EH (cell line): ENCODE results near the gene TPD52L2.

ENCODE experiments used
- DNase-seq: peaks from one replicate; pipeline ENCODE4 v3.0.0-alpha.2; 2015; ENCODE audit warnings: low read depth

TPD52L2 gene

GRCh38 chr20:63932606-63933160 lies 67.6 kb downstream of the TPD52L2 start:
- no peak for DNase-seq

- no peak for DNase-seq
Observed at GRCh38 chr20:63933646-63934045, 68.6 kb downstream of the TPD52L2 start.

GRCh38 chr20:63934271-63935068 lies 69.4 kb downstream of the TPD52L2 start:
- DNase-seq, result no peak

GRCh38 chr20:63935447-63935846 lies 70.4 kb downstream of the TPD52L2 start:
- no peak for DNase-seq

GRCh38 chr20:63937596-63937995 lies 72.5 kb downstream of the TPD52L2 start:
- DNase-seq, result no peak

- DNase-seq, result no peak
Observed at GRCh38 chr20:63939061-63939935, 74.2 kb downstream of the TPD52L2 start.

- no peak for DNase-seq
Observed at GRCh38 chr20:63940071-63940471, 75.0 kb downstream of the TPD52L2 start.

- no peak for DNase-seq
Observed at GRCh38 chr20:63940472-63941266, 75.6 kb downstream of the TPD52L2 start.
